ENCODE data around the gene HYAL2.
A peak's percentile ranks its signal among the peaks of the same experiment; 100 is the strongest.

HYAL2 gene

GRCh38 chr3:50341537-50341936 is 19.0 kb upstream of the HYAL2 start:
- Mint-ChIP-seq H3K36me3 (no peaks in the 10 kb centered on the region), H3K27me3 (no peaks in the 10 kb centered on the region), H3K4me1 (ENCODE audit: low read depth) (peaks cover 42% of the 10 kb centered on the region), H3K27ac (peak overlapping the region; percentile 92), H3K4me3 (peak overlapping the region; percentile 82), H3K9me3 (ENCODE audit: low read depth) (no peaks in the 10 kb centered on the region)

GRCh38 chr3:50340448-50341329 is 18.1 kb upstream of the HYAL2 start, which contains the start of gene RASSF1:
Gene RASSF1, minus strand, starts transcription at chr3:50340836. Its CDS starts 31 bp downstream, at chr3:50340805.
- Mint-ChIP-seq H3K9me3 (ENCODE audit: low read depth) (no peaks in the 10 kb centered on the region), H3K4me1 (ENCODE audit: low read depth) (peaks cover 43% of the 10 kb centered on the region), H3K4me3 (peak within 1 kb of the TSS; percentile 99), H3K36me3 (no peaks in the 10 kb centered on the region), H3K27ac (peak within 1 kb of the TSS; percentile 99), H3K27me3 (no peaks in the 10 kb centered on the region)

GRCh38 chr3:50340147-50340447 is 17.6 kb upstream of the HYAL2 start:
- Mint-ChIP-seq H3K4me1 (ENCODE audit: low read depth) (peaks cover 47% of the 10 kb centered on the region), H3K36me3 (no peaks in the 10 kb centered on the region), H3K9me3 (ENCODE audit: low read depth) (no peaks in the 10 kb centered on the region), H3K27me3 (no peaks in the 10 kb centered on the region), H3K27ac (peak overlapping the region; percentile 99), H3K4me3 (peak overlapping the region; percentile 99)

- peaks cover 46% of the 10 kb centered on the region for H3K4me1 Mint-ChIP-seq (ENCODE audit: low read depth)
- H3K27me3 Mint-ChIP-seq, result no peaks in the 10 kb centered on the region
- peak overlapping the region; percentile 99 for H3K27ac Mint-ChIP-seq
- H3K4me3 Mint-ChIP-seq, result peak overlapping the region; percentile 99
- H3K36me3 Mint-ChIP-seq, result no peaks in the 10 kb centered on the region
- no peaks in the 10 kb centered on the region for H3K9me3 Mint-ChIP-seq (ENCODE audit: low read depth)
These were observed 17.1 kb upstream of the HYAL2 start for GRCh38 chr3:50339485-50340146.

- Mint-ChIP-seq H3K27ac (peak overlapping the region; percentile 99), H3K27me3 (no peaks in the 10 kb centered on the region), H3K4me1 (ENCODE audit: low read depth) (peaks cover 53% of the 10 kb centered on the region), H3K4me3 (peak overlapping the region; percentile 99), H3K36me3 (no peaks in the 10 kb centered on the region), H3K9me3 (ENCODE audit: low read depth) (no peaks in the 10 kb centered on the region)
These were observed 16.4 kb upstream of the HYAL2 start for GRCh38 chr3:50338965-50339364.

- H3K4me1 Mint-ChIP-seq (ENCODE audit: low read depth), result peaks cover 58% of the 10 kb centered on the region
- H3K9me3 Mint-ChIP-seq (ENCODE audit: low read depth), result no peaks in the 10 kb centered on the region
- peak overlapping the region; percentile 99 for H3K27ac Mint-ChIP-seq
- H3K4me3 Mint-ChIP-seq, result peak overlapping the region; percentile 99
- no peaks in the 10 kb centered on the region for H3K36me3 Mint-ChIP-seq
- H3K27me3 Mint-ChIP-seq, result no peaks in the 10 kb centered on the region
These were observed 14.8 kb upstream of the HYAL2 start for GRCh38 chr3:50337175-50337861.

- no peaks in the 10 kb centered on the region for H3K27me3 Mint-ChIP-seq
- H3K27ac Mint-ChIP-seq, result peak overlapping the region; percentile 99
- H3K36me3 Mint-ChIP-seq, result no peaks in the 10 kb centered on the region
- H3K9me3 Mint-ChIP-seq (ENCODE audit: low read depth), result no peaks in the 10 kb centered on the region
- peaks cover 58% of the 10 kb centered on the region for H3K4me1 Mint-ChIP-seq (ENCODE audit: low read depth)
- peak overlapping the region; percentile 99 for H3K4me3 Mint-ChIP-seq
These were observed 14.1 kb upstream of the HYAL2 start for GRCh38 chr3:50336452-50337174.

- no peaks in the 10 kb centered on the region for H3K9me3 Mint-ChIP-seq (ENCODE audit: low read depth)
- H3K4me3 Mint-ChIP-seq, result peak overlapping the region; percentile 99
- H3K36me3 Mint-ChIP-seq, result no peaks in the 10 kb centered on the region
- H3K4me1 Mint-ChIP-seq (ENCODE audit: low read depth), result peaks cover 46% of the 10 kb centered on the region
- H3K27me3 Mint-ChIP-seq, result no peaks in the 10 kb centered on the region
- H3K27ac Mint-ChIP-seq, result peak overlapping the region; percentile 81
These were observed 12.0 kb upstream of the HYAL2 start for GRCh38 chr3:50334339-50335075.

- Mint-ChIP-seq H3K36me3 (no peaks in the 10 kb centered on the region), H3K4me3 (peak overlapping the region; percentile 99)
These were observed 11.3 kb upstream of the HYAL2 start for GRCh38 chr3:50333744-50334328.

GRCh38 chr3:50331364-50331907 is 8.9 kb upstream of the HYAL2 start:
- Mint-ChIP-seq H3K36me3 (no peaks in the 10 kb centered on the region), H3K27me3 (no peaks in the 10 kb centered on the region), H3K4me3 (no peak overlapping the region), H3K9me3 (ENCODE audit: low read depth) (no peaks in the 10 kb centered on the region), H3K4me1 (ENCODE audit: low read depth) (peaks cover 40% of the 10 kb centered on the region), H3K27ac (no peak overlapping the region)

More at GRCh38 chr3:50333744-50334328, 11.3 kb upstream of the HYAL2 start:
- Mint-ChIP-seq H3K27ac (peak overlapping the region; percentile 81), H3K9me3 (ENCODE audit: low read depth) (no peaks in the 10 kb centered on the region), H3K4me1 (ENCODE audit: low read depth) (peaks cover 39% of the 10 kb centered on the region), H3K27me3 (no peaks in the 10 kb centered on the region)

- no peak overlapping the region for H3K27ac Mint-ChIP-seq
- H3K4me3 Mint-ChIP-seq, result no peak overlapping the region
- no peaks in the 10 kb centered on the region for H3K36me3 Mint-ChIP-seq
- no peaks in the 10 kb centered on the region for H3K9me3 Mint-ChIP-seq (ENCODE audit: low read depth)
- H3K27me3 Mint-ChIP-seq, result no peaks in the 10 kb centered on the region
- H3K4me1 Mint-ChIP-seq (ENCODE audit: low read depth), result peaks cover 33% of the 10 kb centered on the region
These were observed 7.8 kb upstream of the HYAL2 start for GRCh38 chr3:50330330-50330729.

- Mint-ChIP-seq H3K4me3 (peak within 1 kb of the TSS; percentile 90), H3K9me3 (ENCODE audit: low read depth) (no peaks in the 10 kb centered on the region), H3K36me3 (no peaks in the 10 kb centered on the region), H3K4me1 (ENCODE audit: low read depth) (peaks cover 25% of the 10 kb centered on the region), H3K27me3 (no peaks in the 10 kb centered on the region), H3K27ac (peak within 1 kb of the TSS; percentile 79)
These were observed 5.6 kb upstream of the HYAL2 start, which contains the start of gene TUSC2 for GRCh38 chr3:50327943-50328691. Gene TUSC2, minus strand, starts transcription at chr3:50328223. Its CDS starts 124 bp downstream, at chr3:50328099.

GRCh38 chr3:50327129-50327528 is 4.6 kb upstream of the HYAL2 start:
- Mint-ChIP-seq H3K4me1 (ENCODE audit: low read depth) (peaks cover 25% of the 10 kb centered on the region), H3K36me3 (no peaks in the 10 kb centered on the region), H3K4me3 (peak overlapping the region; percentile 88), H3K27me3 (no peaks in the 10 kb centered on the region), H3K27ac (peak overlapping the region; percentile 58), H3K9me3 (ENCODE audit: low read depth) (no peaks in the 10 kb centered on the region)
